Prostate gland (tissue), 2 donors: ENCODE measurements around the gene LSM8.

Experiments
- CTCF ChIP-seq, 4 experiments: fragments of 200-600 bp in 2 of 4; fragments of 450-650 bp in 2 of 4; sonication (generic) in 2 of 4; IDR thresholded peaks; 1 replicate in 3 of 4; 2 replicates in 1 of 4; pipeline ENCODE4 v1.5.1; 2016 to 2019; ENCODE audit warnings: antibody characterized with exemption in 4 of 4, mild to moderate bottlenecking in 2 of 4, moderate library complexity in 2 of 4
- POLR2A ChIP-seq: fragments of 450-650 bp; IDR thresholded peaks from one replicate; pipeline ENCODE4 v1.6.1; 2016; ENCODE audit warnings: antibody characterized with exemption, mild to moderate bottlenecking
- POLR2AphosphoS5 ChIP-seq: sonication (generic); formaldehyde crosslinking; IDR thresholded peaks from one replicate; pipeline ENCODE4 v1.6.1; 2017; ENCODE audit warnings: antibody characterized with exemption

GRCh38 chr7:118214833-118215182 lies 30.8 kb downstream of the LSM8 start:
- TF ChIP-seq CTCF (IDR thresholded peaks at IDR 0.05) (no peak), POLR2AphosphoS5 (no peak), POLR2A (no peak)
